GM23338 (cell line): Measurements from ENCODE around the gene VILL. TPM values are rescaled to one million over a fixed set of nuclear protein-coding genes. Genes with fewer than 3 reads are reported as not detected.

Source experiments
- ATAC-seq: fragments of 200-7000 bp; cut with Tn5 transposase; 3 replicates; pipeline ENCODE4 v1.9.1; 2020
- DNase-seq: peaks from one replicate; pipeline ENCODE4 v3.0.0-alpha.2; 2015; ENCODE audit warnings: low spot score
- H2AFZ ChIP-seq: fragments of 200-600 bp; sonication (generic); 2 replicates; pipeline ENCODE4 v1.8.0; 2016; ENCODE audit warnings: antibody characterized with exemption, mild to moderate bottlenecking, moderate library complexity
- H3F3A ChIP-seq: fragments of 200-600 bp; sonication (generic); replicated peaks from 2 replicates; pipeline ENCODE4 v1.8.0; 2017; ENCODE audit warnings: antibody characterized with exemption, mixed run types, low read depth
- H3K27ac ChIP-seq: fragments of 200-600 bp; sonication (generic); 2 replicates; pipeline ENCODE4 v1.6.1; 2016; ENCODE audit warnings: low read depth
- H3K27me3 ChIP-seq: fragments of 200-600 bp; sonication (generic); 2 replicates; pipeline ENCODE4 v1.8.0; 2016; ENCODE audit warnings: mild to moderate bottlenecking, mixed run types, moderate library complexity; ENCODE audit not compliant: insufficient read depth
- H3K36me3 ChIP-seq: fragments of 200-600 bp; sonication (generic); 2 replicates; pipeline ENCODE4 v1.8.0; 2016; ENCODE audit warnings: mild to moderate bottlenecking; ENCODE audit not compliant: insufficient read depth
- H3K4me1 ChIP-seq: fragments of 200-600 bp; sonication (generic); 2 replicates; pipeline ENCODE4 v1.8.0; 2016; ENCODE audit warnings: mild to moderate bottlenecking, moderate library complexity; ENCODE audit not compliant: insufficient read depth
- H3K4me2 ChIP-seq: fragments of 200-600 bp; sonication (generic); 2 replicates; pipeline ENCODE4 v1.7.1; 2017; ENCODE audit warnings: mixed run types
- H3K4me3 ChIP-seq: fragments of 200-600 bp; sonication (generic); 2 replicates; pipeline ENCODE4 v1.6.1; 2016; ENCODE audit warnings: mixed run types
- H3K79me2 ChIP-seq: fragments of 200-600 bp; sonication (generic); replicated peaks from 2 replicates; pipeline ENCODE4 v1.8.0; 2017; ENCODE audit warnings: mild to moderate bottlenecking; ENCODE audit not compliant: insufficient read depth
- H3K9me2 ChIP-seq: fragments of 200-600 bp; sonication (generic); 2 replicates; pipeline ENCODE4 v1.8.0; 2017; ENCODE audit not compliant: insufficient read depth
- H4K20me1 ChIP-seq: fragments of 200-600 bp; sonication (generic); replicated peaks from 2 replicates; pipeline ENCODE4 v1.8.0; 2017; ENCODE audit warnings: mild to moderate bottlenecking; ENCODE audit not compliant: insufficient read depth
- H3K27ac Mint-ChIP-seq: 2 replicates; pipeline ENCODE4 v1.8.0; 2020; ENCODE audit warnings: inconsistent platforms, mild to moderate bottlenecking, moderate library complexity, mixed read lengths
- H3K27me3 Mint-ChIP-seq: 3 replicates; pipeline ENCODE4 v1.8.0; 2022; ENCODE audit warnings: low read depth, mild to moderate bottlenecking, moderate library complexity, mixed read lengths, inconsistent platforms; ENCODE audit not compliant: insufficient read depth, poor library complexity
- H3K36me3 Mint-ChIP-seq: 3 replicates; pipeline ENCODE4 v1.8.0; 2021; ENCODE audit warnings: low read depth, mild to moderate bottlenecking, inconsistent platforms, moderate library complexity, mixed read lengths
- H3K4me1 Mint-ChIP-seq: 3 replicates; pipeline ENCODE4 v1.8.0; 2020; ENCODE audit warnings: mild to moderate bottlenecking, inconsistent platforms, mixed read lengths
- H3K4me3 Mint-ChIP-seq: 3 replicates; pipeline ENCODE4 v1.8.0; 2021; ENCODE audit warnings: moderate library complexity, mild to moderate bottlenecking, inconsistent platforms, mixed read lengths
- H3K9me3 Mint-ChIP-seq: 3 replicates; pipeline ENCODE4 v1.8.0; 2020; ENCODE audit warnings: moderate library complexity, mild to moderate bottlenecking, inconsistent platforms, mixed read lengths
- CREB1 ChIP-seq: fragments of 250-450 bp; sonication (Bioruptor Pico); IDR thresholded peaks from 2 replicates; pipeline ENCODE4 v1.5.0; 2020; ENCODE audit warnings: low read depth, mild to moderate bottlenecking, moderate library complexity
- EZH2 ChIP-seq: fragments of 200-600 bp; sonication (generic); IDR thresholded peaks from one replicate; pipeline ENCODE4 v1.8.0; 2017; ENCODE audit warnings: antibody characterized with exemption, mild to moderate bottlenecking, low read depth; ENCODE audit not compliant: unreplicated experiment
- EZH2phosphoT487 ChIP-seq: fragments of 200-600 bp; sonication (generic); IDR thresholded peaks from one replicate; pipeline ENCODE4 v1.8.1; 2018; ENCODE audit warnings: antibody characterized with exemption; ENCODE audit not compliant: unreplicated experiment
- JUNB ChIP-seq: IDR thresholded peaks from one replicate; pipeline ENCODE4 v1.6.1; 2016; ENCODE audit warnings: antibody characterized with exemption; ENCODE audit not compliant: unreplicated experiment
- NANOG ChIP-seq: IDR thresholded peaks from 2 replicates; pipeline ENCODE4 v1.6.1; 2016; ENCODE audit warnings: antibody characterized with exemption, borderline replicate concordance
- POLR2AphosphoS5 ChIP-seq: IDR thresholded peaks from 2 replicates; pipeline ENCODE4 v1.6.1; 2016; ENCODE audit warnings: antibody characterized with exemption, low read depth
- STAT1 ChIP-seq: IDR thresholded peaks from one replicate; pipeline ENCODE4 v1.6.1; 2016; ENCODE audit warnings: antibody characterized with exemption; ENCODE audit not compliant: unreplicated experiment
- ZNF114 ChIP-seq: fragments of 250-450 bp; sonication (Bioruptor Pico); IDR thresholded peaks from 2 replicates; pipeline ENCODE4 v1.5.0; 2020; ENCODE audit warnings: mild to moderate bottlenecking, moderate library complexity
- ZNF331 ChIP-seq: fragments of 250-450 bp; sonication (Bioruptor Pico); IDR thresholded peaks from 2 replicates; pipeline ENCODE4 v1.5.0; 2020; ENCODE audit warnings: low read depth, mild to moderate bottlenecking, moderate library complexity
- polyA plus RNA-seq: library from polyadenylated mRNA; unstranded; fragments of >200 nt; fragmentation: Nextera tagmentation; extraction: Ambion mirVana; gene quantifications from 2 replicates; pipeline ENCODE4 v1.2.1, GENCODE V29; 2016
- total RNA-seq: library from RNA; depleted of rRNA; stranded (reverse); fragments of >200 nt; shearing (Covaris generic); gene quantifications from 2 replicates; pipeline ENCODE4 v1.2.3, GENCODE V29; 2014
- TF ChIP-seq, protein P1 (sequence below), 2 experiments: fragments of 200-600 bp in 1 of 2; sonication (generic) in 1 of 2; conservative IDR thresholded peaks; 2 replicates each; pipeline versions ENCODE4 v1.5.1 to v1.6.1; 2016 to 2017; ENCODE audit warnings: antibody characterized with exemption in 2 of 2, low read depth in 2 of 2, mild to moderate bottlenecking in 2 of 2, moderate library complexity in 1 of 2
- TF ChIP-seq, protein P2 (sequence below): IDR thresholded peaks from one replicate; pipeline ENCODE4 v1.6.1; 2018; ENCODE audit warnings: antibody characterized with exemption; ENCODE audit not compliant: unreplicated experiment
- TF ChIP-seq, protein P3 (sequence below): fragments of 250-450 bp; sonication (Bioruptor Pico); IDR thresholded peaks from 2 replicates; pipeline ENCODE4 v1.5.0; 2020; ENCODE audit warnings: mild to moderate bottlenecking, moderate library complexity
- TF ChIP-seq, protein P4 (sequence below): IDR thresholded peaks from 2 replicates; pipeline ENCODE4 v1.6.1; 2016; ENCODE audit warnings: antibody characterized with exemption

VILL gene
- total and polyA plus RNA-seq, 2 experiments from 2014 or later: 2.7 to 9.8 TPM

DNA sequence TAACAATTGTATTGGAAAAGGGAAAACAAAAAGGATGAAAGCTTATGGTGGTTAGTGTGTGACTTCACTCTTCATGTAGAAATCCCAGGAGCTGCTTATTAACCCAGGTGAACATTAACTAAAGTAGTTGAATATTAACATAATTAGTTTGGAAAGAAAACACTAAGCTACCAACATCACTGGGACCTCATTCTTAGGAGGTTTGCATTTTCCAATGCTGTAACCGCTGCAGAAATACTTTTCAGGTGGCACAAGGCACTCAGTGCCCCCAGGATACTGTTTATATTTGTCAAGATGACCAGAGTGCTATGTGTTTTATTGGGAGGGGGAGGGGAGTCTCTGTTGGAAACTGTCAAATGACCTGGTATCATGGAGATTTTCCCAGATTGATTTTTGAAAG, 25.9 kb upstream of the VILL start:
- no peaks in the 10 kb centered on the region for H4K20me1 ChIP-seq
- ATAC-seq: no peak
- H3K27ac ChIP-seq: no peak overlapping the region
- Mint-ChIP-seq H3K9me3 (no peaks in the 10 kb centered on the region), H3K27me3 (peaks cover 2% of the 10 kb centered on the region), H3K27ac (no peak overlapping the region), H3K36me3 (peaks cover 4% of the 10 kb centered on the region; the same call in 2 of the 3 replicates), H3K4me1 (peaks cover 41% of the 10 kb centered on the region), H3K4me3 (no peak overlapping the region)
- no peaks in the 10 kb centered on the region for H3K9me2 ChIP-seq
- H3K79me2 ChIP-seq: no peaks in the 10 kb centered on the region
- H3F3A ChIP-seq: no peaks in the 10 kb centered on the region
- no peak for DNase-seq
- H3K36me3 ChIP-seq: no peaks in the 10 kb centered on the region
- TF ChIP-seq EZH2 (no peak), EZH2phosphoT487 (no peak), JUNB (no peak), NANOG (no peak), ZNF114 (CRISPR knock-in tag) (no peak), POLR2AphosphoS5 (no peak), CREB1 (CRISPR knock-in tag) (no peak), STAT1 (no peak), ZNF331 (no peak)
- TF ChIP-seq, protein P1, sequence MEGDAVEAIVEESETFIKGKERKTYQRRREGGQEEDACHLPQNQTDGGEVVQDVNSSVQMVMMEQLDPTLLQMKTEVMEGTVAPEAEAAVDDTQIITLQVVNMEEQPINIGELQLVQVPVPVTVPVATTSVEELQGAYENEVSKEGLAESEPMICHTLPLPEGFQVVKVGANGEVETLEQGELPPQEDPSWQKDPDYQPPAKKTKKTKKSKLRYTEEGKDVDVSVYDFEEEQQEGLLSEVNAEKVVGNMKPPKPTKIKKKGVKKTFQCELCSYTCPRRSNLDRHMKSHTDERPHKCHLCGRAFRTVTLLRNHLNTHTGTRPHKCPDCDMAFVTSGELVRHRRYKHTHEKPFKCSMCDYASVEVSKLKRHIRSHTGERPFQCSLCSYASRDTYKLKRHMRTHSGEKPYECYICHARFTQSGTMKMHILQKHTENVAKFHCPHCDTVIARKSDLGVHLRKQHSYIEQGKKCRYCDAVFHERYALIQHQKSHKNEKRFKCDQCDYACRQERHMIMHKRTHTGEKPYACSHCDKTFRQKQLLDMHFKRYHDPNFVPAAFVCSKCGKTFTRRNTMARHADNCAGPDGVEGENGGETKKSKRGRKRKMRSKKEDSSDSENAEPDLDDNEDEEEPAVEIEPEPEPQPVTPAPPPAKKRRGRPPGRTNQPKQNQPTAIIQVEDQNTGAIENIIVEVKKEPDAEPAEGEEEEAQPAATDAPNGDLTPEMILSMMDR (conservative IDR thresholded peaks at IDR 0.05; ENCODE audit: low read depth in 2 of 2): no peak
- TF ChIP-seq, protein P2, sequence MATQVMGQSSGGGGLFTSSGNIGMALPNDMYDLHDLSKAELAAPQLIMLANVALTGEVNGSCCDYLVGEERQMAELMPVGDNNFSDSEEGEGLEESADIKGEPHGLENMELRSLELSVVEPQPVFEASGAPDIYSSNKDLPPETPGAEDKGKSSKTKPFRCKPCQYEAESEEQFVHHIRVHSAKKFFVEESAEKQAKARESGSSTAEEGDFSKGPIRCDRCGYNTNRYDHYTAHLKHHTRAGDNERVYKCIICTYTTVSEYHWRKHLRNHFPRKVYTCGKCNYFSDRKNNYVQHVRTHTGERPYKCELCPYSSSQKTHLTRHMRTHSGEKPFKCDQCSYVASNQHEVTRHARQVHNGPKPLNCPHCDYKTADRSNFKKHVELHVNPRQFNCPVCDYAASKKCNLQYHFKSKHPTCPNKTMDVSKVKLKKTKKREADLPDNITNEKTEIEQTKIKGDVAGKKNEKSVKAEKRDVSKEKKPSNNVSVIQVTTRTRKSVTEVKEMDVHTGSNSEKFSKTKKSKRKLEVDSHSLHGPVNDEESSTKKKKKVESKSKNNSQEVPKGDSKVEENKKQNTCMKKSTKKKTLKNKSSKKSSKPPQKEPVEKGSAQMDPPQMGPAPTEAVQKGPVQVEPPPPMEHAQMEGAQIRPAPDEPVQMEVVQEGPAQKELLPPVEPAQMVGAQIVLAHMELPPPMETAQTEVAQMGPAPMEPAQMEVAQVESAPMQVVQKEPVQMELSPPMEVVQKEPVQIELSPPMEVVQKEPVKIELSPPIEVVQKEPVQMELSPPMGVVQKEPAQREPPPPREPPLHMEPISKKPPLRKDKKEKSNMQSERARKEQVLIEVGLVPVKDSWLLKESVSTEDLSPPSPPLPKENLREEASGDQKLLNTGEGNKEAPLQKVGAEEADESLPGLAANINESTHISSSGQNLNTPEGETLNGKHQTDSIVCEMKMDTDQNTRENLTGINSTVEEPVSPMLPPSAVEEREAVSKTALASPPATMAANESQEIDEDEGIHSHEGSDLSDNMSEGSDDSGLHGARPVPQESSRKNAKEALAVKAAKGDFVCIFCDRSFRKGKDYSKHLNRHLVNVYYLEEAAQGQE: no peak
- TF ChIP-seq, protein P3, sequence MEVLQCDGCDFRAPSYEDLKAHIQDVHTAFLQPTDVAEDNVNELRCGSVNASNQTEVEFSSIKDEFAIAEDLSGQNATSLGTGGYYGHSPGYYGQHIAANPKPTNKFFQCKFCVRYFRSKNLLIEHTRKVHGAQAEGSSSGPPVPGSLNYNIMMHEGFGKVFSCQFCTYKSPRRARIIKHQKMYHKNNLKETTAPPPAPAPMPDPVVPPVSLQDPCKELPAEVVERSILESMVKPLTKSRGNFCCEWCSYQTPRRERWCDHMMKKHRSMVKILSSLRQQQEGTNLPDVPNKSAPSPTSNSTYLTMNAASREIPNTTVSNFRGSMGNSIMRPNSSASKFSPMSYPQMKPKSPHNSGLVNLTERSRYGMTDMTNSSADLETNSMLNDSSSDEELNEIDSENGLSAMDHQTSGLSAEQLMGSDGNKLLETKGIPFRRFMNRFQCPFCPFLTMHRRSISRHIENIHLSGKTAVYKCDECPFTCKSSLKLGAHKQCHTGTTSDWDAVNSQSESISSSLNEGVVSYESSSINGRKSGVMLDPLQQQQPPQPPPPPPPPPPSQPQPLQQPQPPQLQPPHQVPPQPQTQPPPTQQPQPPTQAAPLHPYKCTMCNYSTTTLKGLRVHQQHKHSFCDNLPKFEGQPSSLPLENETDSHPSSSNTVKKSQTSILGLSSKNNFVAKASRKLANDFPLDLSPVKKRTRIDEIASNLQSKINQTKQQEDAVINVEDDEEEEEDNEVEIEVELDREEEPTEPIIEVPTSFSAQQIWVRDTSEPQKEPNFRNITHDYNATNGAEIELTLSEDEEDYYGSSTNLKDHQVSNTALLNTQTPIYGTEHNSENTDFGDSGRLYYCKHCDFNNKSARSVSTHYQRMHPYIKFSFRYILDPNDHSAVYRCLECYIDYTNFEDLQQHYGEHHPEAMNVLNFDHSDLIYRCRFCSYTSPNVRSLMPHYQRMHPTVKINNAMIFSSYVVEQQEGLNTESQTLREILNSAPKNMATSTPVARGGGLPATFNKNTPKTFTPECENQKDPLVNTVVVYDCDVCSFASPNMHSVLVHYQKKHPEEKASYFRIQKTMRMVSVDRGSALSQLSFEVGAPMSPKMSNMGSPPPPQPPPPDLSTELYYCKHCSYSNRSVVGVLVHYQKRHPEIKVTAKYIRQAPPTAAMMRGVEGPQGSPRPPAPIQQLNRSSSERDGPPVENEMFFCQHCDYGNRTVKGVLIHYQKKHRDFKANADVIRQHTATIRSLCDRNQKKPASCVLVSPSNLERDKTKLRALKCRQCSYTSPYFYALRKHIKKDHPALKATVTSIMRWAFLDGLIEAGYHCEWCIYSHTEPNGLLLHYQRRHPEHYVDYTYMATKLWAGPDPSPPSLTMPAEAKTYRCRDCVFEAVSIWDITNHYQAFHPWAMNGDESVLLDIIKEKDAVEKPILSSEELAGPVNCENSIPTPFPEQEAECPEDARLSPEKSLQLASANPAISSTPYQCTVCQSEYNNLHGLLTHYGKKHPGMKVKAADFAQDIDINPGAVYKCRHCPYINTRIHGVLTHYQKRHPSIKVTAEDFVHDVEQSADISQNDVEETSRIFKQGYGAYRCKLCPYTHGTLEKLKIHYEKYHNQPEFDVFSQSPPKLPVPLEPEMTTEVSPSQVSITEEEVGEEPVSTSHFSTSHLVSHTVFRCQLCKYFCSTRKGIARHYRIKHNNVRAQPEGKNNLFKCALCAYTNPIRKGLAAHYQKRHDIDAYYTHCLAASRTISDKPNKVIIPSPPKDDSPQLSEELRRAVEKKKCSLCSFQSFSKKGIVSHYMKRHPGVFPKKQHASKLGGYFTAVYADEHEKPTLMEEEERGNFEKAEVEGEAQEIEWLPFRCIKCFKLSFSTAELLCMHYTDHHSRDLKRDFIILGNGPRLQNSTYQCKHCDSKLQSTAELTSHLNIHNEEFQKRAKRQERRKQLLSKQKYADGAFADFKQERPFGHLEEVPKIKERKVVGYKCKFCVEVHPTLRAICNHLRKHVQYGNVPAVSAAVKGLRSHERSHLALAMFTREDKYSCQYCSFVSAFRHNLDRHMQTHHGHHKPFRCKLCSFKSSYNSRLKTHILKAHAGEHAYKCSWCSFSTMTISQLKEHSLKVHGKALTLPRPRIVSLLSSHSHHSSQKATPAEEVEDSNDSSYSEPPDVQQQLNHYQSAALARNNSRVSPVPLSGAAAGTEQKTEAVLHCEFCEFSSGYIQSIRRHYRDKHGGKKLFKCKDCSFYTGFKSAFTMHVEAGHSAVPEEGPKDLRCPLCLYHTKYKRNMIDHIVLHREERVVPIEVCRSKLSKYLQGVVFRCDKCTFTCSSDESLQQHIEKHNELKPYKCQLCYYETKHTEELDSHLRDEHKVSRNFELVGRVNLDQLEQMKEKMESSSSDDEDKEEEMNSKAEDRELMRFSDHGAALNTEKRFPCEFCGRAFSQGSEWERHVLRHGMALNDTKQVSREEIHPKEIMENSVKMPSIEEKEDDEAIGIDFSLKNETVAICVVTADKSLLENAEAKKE (CRISPR knock-in tag): no peak
- TF ChIP-seq, protein P4, sequence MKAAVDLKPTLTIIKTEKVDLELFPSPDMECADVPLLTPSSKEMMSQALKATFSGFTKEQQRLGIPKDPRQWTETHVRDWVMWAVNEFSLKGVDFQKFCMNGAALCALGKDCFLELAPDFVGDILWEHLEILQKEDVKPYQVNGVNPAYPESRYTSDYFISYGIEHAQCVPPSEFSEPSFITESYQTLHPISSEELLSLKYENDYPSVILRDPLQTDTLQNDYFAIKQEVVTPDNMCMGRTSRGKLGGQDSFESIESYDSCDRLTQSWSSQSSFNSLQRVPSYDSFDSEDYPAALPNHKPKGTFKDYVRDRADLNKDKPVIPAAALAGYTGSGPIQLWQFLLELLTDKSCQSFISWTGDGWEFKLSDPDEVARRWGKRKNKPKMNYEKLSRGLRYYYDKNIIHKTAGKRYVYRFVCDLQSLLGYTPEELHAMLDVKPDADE: no peak
- H2AFZ ChIP-seq: no peak overlapping the region
- H3K4me3 ChIP-seq: no peak overlapping the region
- H3K4me1 ChIP-seq: peaks cover 35% of the 10 kb centered on the region
- no peaks in the 10 kb centered on the region for H3K27me3 ChIP-seq
- no peak overlapping the region for H3K4me2 ChIP-seq
